GM12878 (cell line): Measurements from ENCODE around the gene ATAD2B.

Experiments
- CTCF ChIP-seq, 3 experiments: IDR thresholded peaks in 2 of 3; conservative IDR thresholded peaks in 1 of 3; 2 replicates each; pipeline ENCODE4 v1.5.1; 2011; ENCODE audit warnings: low read depth in 3 of 3, low read length in 3 of 3, mild to moderate bottlenecking in 3 of 3, control low read depth in 2 of 3, moderate library complexity in 2 of 3, inconsistent platforms in 1 of 3, mixed read lengths in 1 of 3; ENCODE audit not compliant: control insufficient read depth in 2 of 3, insufficient read depth in 1 of 3; ENCODE audit errors: extremely low read depth in 1 of 3
- HDAC2 ChIP-seq: fragments of 200-600 bp; sonication (generic); IDR thresholded peaks from 2 replicates; pipeline ENCODE4 v1.6.1; 2017
- NFIC ChIP-seq: IDR thresholded peaks from 2 replicates; pipeline ENCODE4 v1.6.1; 2012; ENCODE audit warnings: low read depth, mild to moderate bottlenecking, inconsistent platforms, low read length, moderate library complexity
- POLR2AphosphoS5 ChIP-seq: IDR thresholded peaks from 2 replicates; pipeline ENCODE4 v1.6.1; 2011; ENCODE audit warnings: mild to moderate bottlenecking, low read length, inconsistent platforms
- SUZ12 ChIP-seq: fragments of 200-600 bp; sonication (generic); IDR thresholded peaks from one replicate; pipeline ENCODE4 v1.6.1; 2018; ENCODE audit warnings: antibody characterized with exemption, mild to moderate bottlenecking; ENCODE audit not compliant: unreplicated experiment

GRCh38 chr2:23708771-23709170, 218.2 kb downstream of the ATAD2B start:
- TF ChIP-seq SUZ12, result no peak
- no peak for TF ChIP-seq HDAC2
- no peak for TF ChIP-seq CTCF (IDR thresholded peaks at IDR 0.05 in 2 of 3, conservative IDR thresholded peaks at IDR 0.05 in 1 of 3; ENCODE audit: control insufficient read depth in 2 of 3, extremely low read depth in 1 of 3, insufficient read depth in 1 of 3, low read depth in 3 of 3, low read length in 3 of 3)
- no peak for TF ChIP-seq NFIC
- no peak for TF ChIP-seq POLR2AphosphoS5
